NCI-H2171 (cell line): ENCODE results near the gene FBXO7.

ENCODE experiments used
- DNase-seq: peaks from one replicate; lab custom pipeline; 2025; lab: John Stamatoyannopoulos, UW

The FBXO7 gene

DNA sequence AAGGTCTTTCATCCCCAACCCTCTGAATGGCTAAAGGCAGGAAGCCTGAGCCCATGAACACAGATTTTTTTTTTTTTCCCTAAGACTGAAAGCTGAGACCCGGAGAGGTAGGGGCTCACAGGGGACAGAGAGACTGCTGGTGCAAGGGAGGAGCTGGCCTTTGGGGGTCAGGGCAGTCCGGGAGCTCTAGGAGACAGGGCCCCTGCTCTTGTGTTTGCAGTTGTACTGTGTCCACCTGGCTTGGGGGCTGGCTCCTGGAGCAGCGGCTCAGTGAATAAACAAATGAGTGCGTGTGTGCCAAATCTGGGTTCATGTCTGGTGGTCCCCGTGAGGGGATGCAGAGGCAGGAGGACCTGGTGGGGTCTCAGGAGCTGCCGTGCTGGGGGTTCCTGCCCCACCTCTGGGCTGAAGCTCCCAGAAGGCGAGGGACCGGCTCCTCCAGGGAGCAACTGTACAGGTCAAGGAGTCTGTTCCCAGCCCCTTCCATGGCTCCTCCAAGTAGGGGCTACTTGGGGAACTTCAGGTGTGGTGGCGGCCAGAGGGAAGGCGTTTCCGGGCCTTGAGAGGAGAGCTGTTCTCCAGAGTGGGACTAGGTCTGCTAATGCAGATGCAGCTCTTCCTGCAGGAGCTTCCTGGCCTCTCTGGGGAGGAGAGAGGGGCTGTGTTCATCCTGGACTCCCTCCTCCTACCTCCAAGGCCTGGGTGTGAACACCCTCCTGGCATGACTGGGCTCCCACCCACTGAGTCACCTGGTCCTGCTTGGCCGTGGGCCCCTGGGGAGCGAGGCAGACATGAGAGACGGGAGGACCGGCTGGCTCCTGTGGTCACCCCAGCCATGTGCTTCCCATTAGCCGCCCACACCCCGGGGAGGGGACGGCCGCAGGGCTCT lies 57.6 kb downstream of the FBXO7 start:
- DNase-seq: no peak

DNA sequence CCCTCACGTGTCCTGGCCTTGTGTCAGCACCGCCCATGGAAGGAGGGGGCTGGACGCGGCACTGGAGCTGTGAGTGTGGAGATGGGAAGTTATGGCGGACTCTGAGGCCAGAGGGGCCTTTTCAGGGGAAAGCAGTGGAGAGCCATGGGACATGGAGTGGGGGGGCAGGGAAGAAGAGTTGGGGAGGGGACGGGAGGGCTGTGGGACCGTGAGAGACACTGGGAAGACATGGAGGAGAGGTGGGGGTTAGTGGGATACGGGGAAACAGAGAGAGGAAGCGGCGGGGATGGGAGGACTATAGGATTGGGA lies 58.2 kb downstream of the FBXO7 start:
- no peak for DNase-seq

GRCh38 chr22:32533265-32534111 lies 58.9 kb downstream of the FBXO7 start:
- no peak for DNase-seq

- no peak for DNase-seq
These were observed 59.9 kb downstream of the FBXO7 start for GRCh38 chr22:32534252-32535235.

DNA sequence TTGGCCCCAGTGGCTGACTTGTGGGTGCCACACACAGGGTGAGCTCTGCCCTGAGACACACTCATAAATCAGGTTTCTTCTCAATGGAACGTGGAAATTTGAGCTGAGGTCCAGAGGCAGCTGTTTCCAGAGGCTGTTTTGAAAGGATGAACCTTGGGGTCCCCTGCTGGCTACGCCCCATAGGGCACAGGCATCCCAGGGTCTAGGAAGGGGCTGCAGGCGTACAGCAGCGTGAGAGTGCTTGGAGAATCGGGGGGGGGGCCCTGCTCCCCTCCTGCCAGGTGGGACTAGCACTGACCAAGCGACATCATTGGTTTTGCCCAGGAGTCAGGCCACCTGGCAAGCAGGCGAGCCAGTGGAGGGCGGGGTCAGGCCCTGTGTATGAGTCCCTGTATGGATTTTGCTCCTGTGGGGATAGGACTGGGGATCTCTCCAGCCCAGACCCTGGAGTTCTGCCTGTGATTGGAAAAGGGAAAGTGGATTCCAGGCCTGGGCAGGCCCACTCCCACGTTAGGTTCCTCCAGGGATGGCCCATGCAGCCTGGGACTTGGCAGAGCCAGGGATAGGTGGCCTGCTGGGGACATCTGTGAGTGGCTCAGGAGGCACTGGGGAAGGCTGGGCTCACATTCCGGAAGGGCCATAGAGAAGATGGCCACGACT lies 61.0 kb downstream of the FBXO7 start:
- DNase-seq: no peak

GRCh38 chr22:32536352-32536751 lies 61.7 kb downstream of the FBXO7 start:
- no peak for DNase-seq

DNA sequence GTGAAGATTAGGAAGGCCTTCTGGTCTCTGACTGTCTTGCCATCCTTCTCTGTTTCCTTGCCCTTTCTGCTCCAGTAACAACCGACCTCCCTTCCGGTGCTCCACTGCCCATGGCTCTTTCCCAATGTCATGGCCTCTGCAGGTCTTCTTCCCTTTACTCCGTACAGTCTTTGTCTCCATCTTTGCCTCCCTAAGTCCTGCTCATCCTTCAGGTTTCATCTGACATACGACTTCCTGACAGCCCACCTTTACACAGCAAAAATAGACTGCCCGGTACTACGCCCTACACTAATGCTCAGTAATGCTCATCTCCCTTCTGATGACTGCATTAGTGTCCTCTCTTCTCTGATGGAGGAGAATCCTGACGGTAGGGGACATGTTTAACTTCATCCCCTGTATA lies 63.9 kb downstream of the FBXO7 start:
- no peak for DNase-seq

- no peak for DNase-seq
These were observed 65.2 kb downstream of the FBXO7 start for GRCh38 chr22:32539631-32540421.

DNA sequence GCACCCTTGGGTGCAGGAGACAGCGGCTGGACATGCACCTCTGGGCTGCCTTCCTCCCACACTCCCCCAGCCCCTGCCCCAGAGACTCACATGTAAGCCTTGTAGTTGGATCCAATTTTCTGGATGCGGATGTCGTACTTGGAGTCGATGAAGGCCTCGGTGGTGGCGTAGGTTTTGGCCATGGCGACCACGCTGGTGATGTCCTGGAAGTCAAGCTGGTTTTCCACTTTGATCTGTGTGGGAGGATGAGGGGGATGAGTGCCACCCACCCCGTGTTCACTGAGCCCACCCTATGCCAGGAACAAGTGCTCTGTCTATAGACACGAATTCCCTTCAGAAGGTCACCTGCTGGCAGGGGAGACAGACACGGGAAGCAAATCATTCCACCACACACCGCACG lies 66.9 kb downstream of the FBXO7 start:
- DNase-seq: no peak

DNA sequence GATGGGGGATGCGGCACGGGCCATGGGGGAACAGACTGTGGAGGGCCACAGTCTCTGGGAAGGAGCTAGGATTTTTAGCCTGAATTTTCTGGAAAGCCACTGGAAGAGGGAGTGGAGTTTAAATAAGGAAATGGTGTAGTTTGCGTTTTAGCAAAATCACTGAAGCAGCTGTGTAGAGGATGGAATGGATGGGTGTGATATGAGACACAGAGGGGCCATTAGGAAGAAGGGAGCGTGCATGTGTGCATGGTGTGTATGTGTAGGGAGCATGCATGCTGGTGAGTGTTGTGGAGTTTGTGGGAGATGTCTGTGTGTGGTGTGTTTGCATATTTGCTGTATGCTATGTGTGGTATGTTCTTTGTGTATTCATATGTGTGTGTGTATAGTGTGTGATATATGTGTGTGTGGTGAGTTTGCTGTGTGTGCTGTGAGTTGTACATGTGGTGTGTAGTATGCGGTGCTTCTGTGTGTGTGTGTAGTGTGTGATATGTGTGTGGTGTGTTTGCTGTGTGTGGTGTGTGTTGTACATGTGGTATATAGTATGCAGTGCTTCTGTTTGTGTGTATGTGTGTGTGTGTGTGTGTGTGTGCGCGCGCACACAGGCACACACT lies 67.6 kb downstream of the FBXO7 start:
- DNase-seq: no peak

DNA sequence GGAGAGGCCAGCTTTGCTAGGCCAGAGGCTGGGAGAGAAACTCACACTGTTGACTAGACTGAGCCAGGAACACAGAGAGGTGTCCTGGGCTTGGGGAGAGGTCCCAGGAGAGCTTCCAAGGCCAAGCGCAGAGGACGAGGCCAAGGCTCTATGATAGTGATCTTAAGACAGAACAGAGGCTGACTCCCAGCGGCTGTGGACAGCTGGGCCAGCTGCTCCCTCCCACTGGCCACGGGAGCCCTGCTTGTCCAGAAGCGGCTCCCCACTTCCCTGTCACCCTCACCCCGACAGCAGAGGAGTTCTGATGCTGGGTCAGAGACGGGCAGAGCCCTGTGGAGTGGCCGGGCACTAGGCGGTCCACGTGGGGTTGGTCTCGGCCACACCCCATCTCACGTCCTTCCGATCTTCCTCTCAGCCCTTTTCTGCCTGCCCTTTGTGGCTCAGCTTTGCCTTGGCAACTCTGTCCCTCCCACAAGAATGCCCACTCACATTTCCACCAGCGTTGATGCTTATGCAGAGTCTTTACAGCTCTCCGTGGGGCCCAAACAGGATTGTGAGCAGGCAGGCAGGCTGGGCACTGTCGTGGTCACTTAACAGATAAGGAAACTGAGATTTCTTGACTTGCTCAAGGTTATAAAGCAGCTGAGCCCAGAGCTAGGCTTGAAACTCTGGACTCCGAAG lies 68.2 kb downstream of the FBXO7 start:
- no peak for DNase-seq

DNA sequence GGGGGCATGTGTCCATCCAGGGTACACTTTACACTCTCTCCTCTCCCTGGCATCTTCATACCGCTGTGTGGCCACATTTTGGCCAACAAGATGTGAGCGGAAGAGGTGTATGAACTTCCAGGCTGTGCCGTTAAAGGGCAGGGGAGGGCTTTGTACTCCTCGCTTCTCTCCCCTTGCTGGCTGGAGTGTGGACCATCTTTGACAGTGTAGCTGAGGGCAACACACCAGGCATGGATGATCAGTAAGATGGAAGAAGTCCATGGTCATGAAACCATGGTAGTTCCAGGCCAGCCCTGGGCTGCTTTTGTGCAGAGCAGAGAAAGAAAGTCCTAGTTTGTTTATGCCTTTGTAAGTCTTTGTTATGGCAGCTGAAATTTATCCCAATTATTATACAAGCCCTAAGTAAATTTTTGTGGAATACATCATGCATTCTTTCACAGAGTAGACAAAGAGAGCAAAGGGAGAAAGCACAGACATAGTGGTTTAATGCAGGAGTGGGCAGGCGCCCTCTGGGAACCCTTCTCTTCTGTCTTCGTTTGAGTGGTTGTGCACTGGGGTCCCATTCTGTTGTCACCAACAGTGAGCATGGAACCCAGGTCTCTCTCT lies 70.4 kb downstream of the FBXO7 start:
- DNase-seq: no peak

DNA sequence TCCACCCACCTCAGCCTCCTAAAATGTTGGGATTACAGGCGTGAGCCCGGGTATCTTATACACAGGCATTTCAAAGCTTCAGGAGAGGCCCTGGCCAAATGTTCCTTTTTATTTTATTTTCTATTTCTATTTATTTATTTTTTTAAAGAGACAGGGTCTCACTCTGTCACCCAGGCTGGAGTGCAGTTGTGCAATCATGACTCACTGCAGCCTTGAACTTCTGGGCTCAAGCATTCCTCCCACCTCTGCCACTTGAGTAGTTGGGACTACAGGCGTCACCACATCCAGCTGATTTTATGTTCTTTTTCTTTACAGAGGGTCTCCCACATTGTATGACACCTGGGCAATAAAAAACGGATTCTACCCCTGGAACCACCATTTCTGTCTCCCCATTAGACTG lies 71.2 kb downstream of the FBXO7 start:
- DNase-seq: no peak

GRCh38 chr22:32546496-32546895 lies 71.9 kb downstream of the FBXO7 start:
- no peak for DNase-seq

DNA sequence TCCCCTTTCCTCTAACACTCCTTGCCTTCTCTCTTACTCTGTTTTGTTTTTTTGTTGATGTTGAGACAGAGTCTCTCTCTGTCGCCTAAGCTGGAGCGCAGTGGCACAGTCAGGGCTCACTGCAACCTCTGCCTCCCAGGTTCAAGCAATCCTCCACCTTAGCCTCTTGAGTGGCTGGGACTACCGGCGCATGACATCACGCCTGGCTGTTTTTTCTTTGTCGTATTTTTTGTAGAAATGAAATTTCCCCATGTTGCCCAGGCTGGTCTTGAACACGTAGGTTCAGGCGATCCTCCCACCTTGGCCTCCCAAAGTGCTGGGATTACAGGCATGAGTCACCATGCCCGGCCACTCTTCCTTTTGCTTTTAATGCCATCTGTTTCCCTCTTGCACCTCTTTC lies 72.3 kb downstream of the FBXO7 start:
- no peak for DNase-seq

GRCh38 chr22:32548039-32548438 lies 73.4 kb downstream of the FBXO7 start:
- DNase-seq: no peak
